IPS-NIHi11 (cell line): Measurements from ENCODE around the gene DHX36.

Source experiments
- DNase-seq: peaks from one replicate; pipeline ENCODE4 v3.0.0; 2012; ENCODE audit warnings: mixed read lengths, low spot score

Gene DHX36

DNA sequence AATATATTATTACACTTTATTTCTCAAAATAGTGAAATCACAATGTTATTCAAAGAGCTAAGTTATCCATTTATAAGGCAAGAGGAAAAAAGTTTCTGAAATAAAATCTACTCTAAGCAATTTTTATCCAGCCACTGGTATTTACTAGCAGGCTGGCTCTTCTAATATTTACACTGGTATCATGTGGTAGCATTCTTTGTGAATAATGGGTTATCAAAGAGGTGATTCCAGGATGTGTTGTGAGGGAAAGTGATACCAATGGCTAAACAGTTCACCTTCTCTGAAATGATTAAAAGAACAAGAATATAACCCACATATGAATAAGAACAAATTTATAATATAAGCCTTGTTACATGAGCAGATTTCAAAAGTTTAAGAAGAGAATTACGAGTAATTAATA lies 44.1 kb downstream of the DHX36 start:
- DNase-seq = no peak

- DNase-seq = no peak
Measured at GRCh38 chr3:154275965-154276364, 48.3 kb downstream of the DHX36 start.

GRCh38 chr3:154275292-154275691 lies 49.0 kb downstream of the DHX36 start:
- no peak for DNase-seq

DNA sequence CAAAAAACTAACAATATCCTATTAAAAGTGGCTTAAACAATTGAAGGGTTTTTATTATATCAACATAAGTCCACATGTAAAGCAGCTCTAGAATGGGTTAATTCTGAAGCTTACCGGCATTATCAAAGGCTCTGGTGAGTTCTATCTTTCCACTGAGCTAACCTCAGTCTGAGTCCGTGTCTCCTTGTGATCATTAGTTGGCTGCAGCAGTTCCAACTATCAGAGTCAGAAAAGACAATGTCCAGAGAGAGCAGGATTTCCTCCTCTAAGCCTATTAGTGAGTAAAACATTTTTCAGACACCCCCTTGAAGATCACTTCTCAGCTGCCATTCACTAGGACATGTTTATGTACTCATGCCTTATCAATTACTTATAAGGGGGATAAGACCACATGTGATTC lies 49.9 kb downstream of the DHX36 start:
- DNase-seq = no peak

GRCh38 chr3:154273381-154273780 lies 50.9 kb downstream of the DHX36 start:
- no peak for DNase-seq

DNA sequence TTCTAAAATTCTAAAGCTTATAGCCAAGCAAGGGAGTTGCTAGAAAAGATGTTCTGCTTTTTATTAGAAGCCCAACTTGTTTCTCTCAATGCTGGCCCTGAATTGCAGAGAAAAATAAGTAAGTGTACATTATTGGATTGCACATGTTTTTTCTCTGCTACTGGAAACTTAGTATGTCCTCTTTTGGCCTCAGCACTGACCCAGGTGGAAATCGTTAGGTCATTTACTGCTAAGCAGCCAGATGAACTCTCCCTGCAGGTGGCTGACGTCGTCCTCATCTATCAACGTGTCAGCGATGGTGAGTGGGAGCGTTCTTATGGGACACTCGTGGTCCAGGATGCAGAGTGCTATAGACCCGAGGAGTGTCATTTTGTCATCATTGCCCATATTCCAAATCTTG lies 69.8 kb downstream of the DHX36 start:
- DNase-seq = no peak

GRCh38 chr3:154252759-154253638 lies 71.3 kb downstream of the DHX36 start:
- DNase-seq = peak; percentile 87

DNA sequence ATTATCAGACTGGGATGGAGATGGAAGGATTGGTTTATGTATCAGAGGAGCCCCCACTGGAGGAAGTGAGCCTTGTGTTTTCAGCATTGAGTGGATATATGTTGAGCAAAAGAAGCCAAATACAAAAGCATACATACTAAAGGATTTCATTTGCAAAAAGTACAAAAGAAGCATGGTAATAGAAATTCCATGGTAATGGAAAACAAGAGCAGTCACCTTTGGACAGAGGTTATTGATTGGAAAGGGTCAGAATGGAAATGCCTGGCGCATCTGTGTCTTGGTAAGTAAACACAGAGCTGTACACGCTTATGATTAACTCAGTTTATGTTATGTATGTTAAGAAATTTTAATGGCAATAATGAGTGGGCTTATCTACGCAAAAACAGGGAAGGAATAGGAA lies 72.7 kb downstream of the DHX36 start:
- DNase-seq = no peak

DNA sequence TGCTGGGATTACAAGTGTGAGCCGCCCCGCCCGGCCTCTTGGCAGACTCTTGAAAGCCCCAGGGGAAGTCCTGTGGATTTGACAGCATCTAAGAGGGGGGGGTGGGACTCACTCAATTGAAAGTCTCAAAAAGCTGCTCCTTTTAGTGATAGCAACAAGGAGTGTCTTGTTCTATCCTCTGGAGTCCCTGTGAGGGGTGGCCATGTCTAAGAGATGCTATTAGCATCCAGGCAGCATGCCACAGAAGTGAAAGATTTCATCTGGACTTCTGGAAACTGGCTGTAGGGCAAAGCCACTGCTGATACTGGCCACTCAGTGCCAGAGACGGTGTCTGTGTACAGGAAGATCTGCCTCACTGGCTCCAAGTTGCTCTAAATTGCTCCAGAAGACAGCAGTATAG lies 74.0 kb downstream of the DHX36 start:
- no peak for DNase-seq

- DNase-seq = no peak
Measured at GRCh38 chr3:154247806-154248415, 76.4 kb downstream of the DHX36 start.

- no peak for DNase-seq
Measured at GRCh38 chr3:154244644-154245043, 79.6 kb downstream of the DHX36 start.

- DNase-seq = no peak
Measured at GRCh38 chr3:154243353-154243752, 80.9 kb downstream of the DHX36 start.

DNA sequence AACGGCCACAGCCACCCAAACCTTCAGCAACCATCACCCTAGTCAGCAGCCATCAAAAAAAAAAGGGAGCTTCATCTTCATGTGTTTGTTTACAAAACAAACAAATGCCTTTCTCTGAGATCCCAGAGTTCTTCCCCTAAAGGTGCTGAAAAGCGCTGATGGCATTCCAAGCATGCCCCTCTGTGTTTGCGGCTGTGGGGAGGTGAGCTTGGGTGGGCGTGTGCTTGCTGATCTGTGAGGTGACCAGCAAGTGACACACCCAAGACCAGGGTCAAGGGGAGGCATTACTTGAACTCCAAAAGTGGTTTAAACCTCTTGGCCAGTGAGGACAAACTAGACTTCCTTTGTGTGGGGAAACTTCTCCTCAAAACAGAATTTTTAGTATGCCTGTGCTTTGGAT lies 81.5 kb downstream of the DHX36 start:
- DNase-seq = peak; percentile 46

GRCh38 chr3:154241496-154241895 lies 82.8 kb downstream of the DHX36 start:
- DNase-seq = no peak

DNA sequence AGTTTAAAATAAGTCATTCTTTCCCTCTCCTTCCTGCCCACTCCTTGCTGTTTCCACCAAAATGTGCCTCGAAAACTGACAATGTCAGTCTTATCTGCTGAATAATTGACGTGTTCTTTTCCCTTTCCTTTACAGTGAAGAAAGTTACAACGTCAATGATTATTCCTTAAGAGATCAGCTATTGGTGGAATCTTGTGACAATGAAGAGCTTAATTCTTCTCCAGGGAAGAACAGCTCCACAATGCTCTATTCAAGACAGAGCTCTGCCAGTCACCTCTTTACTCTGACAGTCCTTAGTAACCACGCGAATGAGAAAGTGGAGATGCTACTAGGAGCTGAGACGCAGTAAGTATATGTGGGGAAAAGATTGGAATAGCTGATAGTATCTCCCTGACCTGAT lies 84.1 kb downstream of the DHX36 start:
- DNase-seq = no peak

GRCh38 chr3:154236331-154236730 lies 88.0 kb downstream of the DHX36 start:
- no peak for DNase-seq

GRCh38 chr3:154235330-154235729 lies 89.0 kb downstream of the DHX36 start:
- DNase-seq = no peak

GRCh38 chr3:154229217-154229590 lies 95.1 kb downstream of the DHX36 start:
- DNase-seq = no peak

DNA sequence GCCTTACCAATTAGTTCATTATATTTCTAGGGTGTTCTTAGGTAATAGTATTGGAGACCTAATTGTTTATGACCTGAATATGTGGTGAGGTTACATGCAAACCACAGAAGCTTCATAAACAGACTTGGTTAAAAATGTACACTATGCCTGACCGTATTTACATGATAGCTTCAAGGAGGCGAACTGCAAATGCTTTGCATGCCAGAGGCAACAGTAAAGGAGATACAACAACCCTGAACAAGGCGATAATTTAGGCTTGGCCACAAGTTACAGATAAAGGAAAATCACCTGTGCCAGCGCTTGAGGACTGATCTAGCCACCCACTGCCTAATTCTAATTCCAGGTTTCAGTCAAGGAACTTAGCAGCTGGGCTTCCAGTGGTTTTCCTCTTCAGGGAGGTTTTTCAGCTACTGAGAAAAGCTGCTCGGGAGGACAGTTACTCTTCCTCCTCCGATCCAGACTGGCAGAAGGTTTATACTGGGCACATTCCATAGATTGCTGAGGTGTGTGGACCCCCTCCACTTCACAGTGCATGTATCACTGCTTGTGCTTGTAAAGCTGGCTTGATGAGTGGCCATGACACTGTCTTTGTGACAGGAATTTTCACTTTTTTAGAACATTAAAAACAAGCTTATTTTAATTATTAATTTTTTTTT lies 95.6 kb downstream of the DHX36 start:
- DNase-seq = no peak

- DNase-seq = no peak
Measured at GRCh38 chr3:154227531-154227930, 96.8 kb downstream of the DHX36 start.

DNA sequence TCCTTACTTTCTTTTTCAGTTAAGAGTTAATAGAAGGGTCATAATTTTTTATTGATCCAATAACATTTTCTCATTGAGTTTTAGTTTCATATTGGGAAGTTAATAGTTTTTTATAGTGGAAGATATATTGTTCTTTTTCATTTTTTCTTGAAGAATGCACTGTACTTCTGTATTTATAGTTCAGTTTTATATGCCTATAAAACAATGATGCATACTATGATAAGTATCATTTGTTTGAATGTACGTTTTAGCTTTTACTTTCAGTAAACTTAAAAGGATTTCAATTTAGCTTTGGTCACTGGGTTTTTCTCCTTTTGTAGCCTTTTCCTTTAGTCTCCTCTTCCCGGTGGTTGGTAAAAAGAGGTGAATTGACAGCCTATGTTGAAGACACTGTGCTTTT lies 98.8 kb downstream of the DHX36 start:
- DNase-seq = no peak

DNA sequence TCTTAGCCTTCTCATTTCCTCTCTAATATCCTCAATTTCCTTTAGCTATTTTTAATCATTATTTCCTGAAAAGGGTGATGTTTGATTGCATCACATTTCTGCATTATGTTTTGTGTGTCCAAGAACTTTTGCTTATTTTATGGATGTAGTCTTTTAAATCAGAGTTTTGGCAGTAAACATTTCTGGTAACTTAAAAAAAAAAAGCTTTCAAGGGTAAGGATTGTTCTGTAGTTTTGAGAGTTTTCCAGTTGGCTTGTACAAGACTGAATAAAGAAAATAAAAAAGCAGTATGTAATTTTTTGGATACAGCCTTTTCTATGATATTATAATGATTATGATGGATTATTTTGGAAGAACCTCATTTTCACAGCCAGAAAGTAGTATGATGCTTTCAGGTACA lies 99.4 kb downstream of the DHX36 start:
- DNase-seq = no peak

DNA sequence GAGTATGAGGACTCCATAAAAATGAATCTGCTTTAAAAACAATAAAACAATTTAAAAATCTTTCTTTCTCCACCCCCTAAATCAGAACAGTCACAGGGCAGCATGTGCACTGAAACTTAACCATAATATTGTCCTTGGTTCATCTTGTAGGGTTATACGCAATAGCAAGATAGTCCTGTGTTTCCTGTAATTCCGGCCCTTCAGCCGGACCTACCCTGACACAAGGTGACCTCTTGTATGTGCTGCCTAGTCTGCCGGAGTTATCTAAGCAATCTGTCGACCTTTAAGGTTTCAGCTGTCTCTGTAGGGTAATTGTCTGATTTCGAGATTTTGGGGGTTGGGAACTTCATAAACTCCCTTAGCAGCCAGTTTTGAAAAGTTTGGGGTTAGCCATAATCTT lies 99.9 kb downstream of the DHX36 start:
- no peak for DNase-seq
